Measurements from ENCODE around the gene UBE2D2. TPM values are rescaled to one million over a fixed set of nuclear protein-coding genes. Genes with fewer than 3 reads are reported as not detected.
A peak's percentile ranks its signal among the peaks of the same experiment; 100 is the strongest.

UBE2D2 gene
- total RNA-seq, 1 donor from 2014 or later = 127 TPM

DNA sequence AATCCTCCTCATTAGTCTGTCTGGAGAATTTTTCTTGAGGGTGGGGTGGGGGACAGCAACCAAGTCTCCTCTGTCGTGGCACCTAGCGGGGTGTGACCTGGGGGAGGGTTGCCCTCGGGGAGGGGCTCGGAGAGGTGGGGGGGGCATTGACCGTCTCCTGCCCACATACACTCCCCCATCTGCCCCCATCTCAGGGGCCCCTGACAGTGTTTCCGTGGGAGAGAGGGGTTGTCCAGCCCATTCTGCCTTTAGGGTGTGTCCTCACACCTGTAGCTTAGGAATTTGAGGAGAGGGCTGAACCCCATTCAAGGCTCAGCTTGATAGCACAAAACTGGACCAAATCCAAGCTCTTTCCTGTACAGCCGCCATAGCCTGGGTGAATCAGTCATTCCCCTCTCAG, 81.1 kb downstream of the UBE2D2 start:
- H3K4me1 Mint-ChIP-seq (ENCODE audit: unreplicated experiment) = peaks cover 46% of the 10 kb centered on the region
- TF ChIP-seq, protein P1, sequence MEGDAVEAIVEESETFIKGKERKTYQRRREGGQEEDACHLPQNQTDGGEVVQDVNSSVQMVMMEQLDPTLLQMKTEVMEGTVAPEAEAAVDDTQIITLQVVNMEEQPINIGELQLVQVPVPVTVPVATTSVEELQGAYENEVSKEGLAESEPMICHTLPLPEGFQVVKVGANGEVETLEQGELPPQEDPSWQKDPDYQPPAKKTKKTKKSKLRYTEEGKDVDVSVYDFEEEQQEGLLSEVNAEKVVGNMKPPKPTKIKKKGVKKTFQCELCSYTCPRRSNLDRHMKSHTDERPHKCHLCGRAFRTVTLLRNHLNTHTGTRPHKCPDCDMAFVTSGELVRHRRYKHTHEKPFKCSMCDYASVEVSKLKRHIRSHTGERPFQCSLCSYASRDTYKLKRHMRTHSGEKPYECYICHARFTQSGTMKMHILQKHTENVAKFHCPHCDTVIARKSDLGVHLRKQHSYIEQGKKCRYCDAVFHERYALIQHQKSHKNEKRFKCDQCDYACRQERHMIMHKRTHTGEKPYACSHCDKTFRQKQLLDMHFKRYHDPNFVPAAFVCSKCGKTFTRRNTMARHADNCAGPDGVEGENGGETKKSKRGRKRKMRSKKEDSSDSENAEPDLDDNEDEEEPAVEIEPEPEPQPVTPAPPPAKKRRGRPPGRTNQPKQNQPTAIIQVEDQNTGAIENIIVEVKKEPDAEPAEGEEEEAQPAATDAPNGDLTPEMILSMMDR (IDR thresholded peaks at IDR 0.05) = no peak
- H3K9me3 Mint-ChIP-seq (ENCODE audit: unreplicated experiment) = no peaks in the 10 kb centered on the region
- no peaks in the 10 kb centered on the region for H3K27me3 Mint-ChIP-seq (ENCODE audit: unreplicated experiment)
- no peak for DNase-seq (ENCODE audit: extremely low spot score, unreplicated experiment)
- H3K27ac Mint-ChIP-seq (ENCODE audit: unreplicated experiment) = no peak overlapping the region
- no peaks in the 10 kb centered on the region for H3K36me3 Mint-ChIP-seq (ENCODE audit: unreplicated experiment)
- H3K4me3 Mint-ChIP-seq (ENCODE audit: unreplicated experiment) = no peak overlapping the region

DNA sequence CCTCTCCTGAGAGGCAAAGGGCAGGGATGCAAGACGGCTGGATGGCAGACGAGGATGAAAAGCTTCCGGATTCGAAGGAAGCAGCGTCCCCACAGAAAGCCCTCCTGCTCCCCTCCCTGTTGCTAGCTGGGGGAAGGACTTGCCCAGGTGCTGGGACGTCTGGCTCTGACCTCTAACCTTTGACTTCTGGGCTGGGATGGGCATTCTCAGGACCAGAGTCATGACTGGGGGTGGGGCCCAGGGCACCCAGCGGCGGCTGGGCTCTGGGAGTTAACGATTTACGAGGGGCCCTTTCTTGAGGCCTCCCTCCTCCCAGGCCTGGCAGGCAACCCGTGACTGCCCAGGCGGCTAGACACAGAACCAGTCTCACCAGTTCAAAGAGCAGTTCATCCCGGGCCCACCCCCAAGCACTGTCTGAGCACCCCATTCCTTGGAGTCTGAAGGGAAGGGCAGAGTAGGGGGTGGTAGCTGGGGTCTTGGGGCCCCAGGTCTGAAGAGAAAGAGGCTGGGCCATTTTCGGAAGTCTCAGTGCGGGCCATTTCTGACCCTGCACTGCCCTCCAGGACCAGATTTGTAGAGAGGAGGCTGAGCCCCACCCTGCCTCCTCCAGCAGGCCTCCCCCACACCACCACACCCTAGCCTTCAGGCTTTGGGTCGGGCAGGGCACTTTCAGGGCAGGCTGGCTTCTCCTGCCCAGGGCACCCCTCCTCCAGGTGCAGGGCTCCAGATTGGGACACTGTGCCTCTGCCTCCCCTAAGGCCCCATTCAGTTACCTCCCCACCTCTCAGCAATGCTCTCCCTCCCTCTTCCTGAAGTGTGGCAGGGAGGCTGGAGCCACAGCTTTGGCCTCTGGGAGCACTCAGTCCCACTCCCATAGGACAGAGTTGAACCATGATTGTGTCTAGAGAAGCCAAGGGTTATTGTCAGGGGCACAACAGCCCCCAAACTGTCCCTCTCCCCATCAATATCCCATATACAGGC, 82.0 kb downstream of the UBE2D2 start:
- TF ChIP-seq, protein P1 (IDR thresholded peaks at IDR 0.05) = no peak
- DNase-seq (ENCODE audit: extremely low spot score, unreplicated experiment) = no peak
- H3K27ac Mint-ChIP-seq (ENCODE audit: unreplicated experiment) = peak overlapping the region; percentile 34
- no peak overlapping the region for H3K4me3 Mint-ChIP-seq (ENCODE audit: unreplicated experiment)
- no peaks in the 10 kb centered on the region for H3K36me3 Mint-ChIP-seq (ENCODE audit: unreplicated experiment)
- H3K27me3 Mint-ChIP-seq (ENCODE audit: unreplicated experiment) = no peaks in the 10 kb centered on the region
- H3K9me3 Mint-ChIP-seq (ENCODE audit: unreplicated experiment) = no peaks in the 10 kb centered on the region
- H3K4me1 Mint-ChIP-seq (ENCODE audit: unreplicated experiment) = peaks cover 49% of the 10 kb centered on the region

- Mint-ChIP-seq H3K36me3 (ENCODE audit: unreplicated experiment) (no peaks in the 10 kb centered on the region), H3K9me3 (ENCODE audit: unreplicated experiment) (no peaks in the 10 kb centered on the region), H3K27me3 (ENCODE audit: unreplicated experiment) (no peaks in the 10 kb centered on the region), H3K4me3 (ENCODE audit: unreplicated experiment) (no peak overlapping the region), H3K4me1 (ENCODE audit: unreplicated experiment) (peaks cover 42% of the 10 kb centered on the region), H3K27ac (ENCODE audit: unreplicated experiment) (no peak overlapping the region)
- no peak for DNase-seq (ENCODE audit: extremely low spot score, unreplicated experiment)
- TF ChIP-seq, protein P1 (IDR thresholded peaks at IDR 0.05) = no peak
These were observed 82.9 kb downstream of the UBE2D2 start for GRCh38 chr5:139644001-139644456.

DNA sequence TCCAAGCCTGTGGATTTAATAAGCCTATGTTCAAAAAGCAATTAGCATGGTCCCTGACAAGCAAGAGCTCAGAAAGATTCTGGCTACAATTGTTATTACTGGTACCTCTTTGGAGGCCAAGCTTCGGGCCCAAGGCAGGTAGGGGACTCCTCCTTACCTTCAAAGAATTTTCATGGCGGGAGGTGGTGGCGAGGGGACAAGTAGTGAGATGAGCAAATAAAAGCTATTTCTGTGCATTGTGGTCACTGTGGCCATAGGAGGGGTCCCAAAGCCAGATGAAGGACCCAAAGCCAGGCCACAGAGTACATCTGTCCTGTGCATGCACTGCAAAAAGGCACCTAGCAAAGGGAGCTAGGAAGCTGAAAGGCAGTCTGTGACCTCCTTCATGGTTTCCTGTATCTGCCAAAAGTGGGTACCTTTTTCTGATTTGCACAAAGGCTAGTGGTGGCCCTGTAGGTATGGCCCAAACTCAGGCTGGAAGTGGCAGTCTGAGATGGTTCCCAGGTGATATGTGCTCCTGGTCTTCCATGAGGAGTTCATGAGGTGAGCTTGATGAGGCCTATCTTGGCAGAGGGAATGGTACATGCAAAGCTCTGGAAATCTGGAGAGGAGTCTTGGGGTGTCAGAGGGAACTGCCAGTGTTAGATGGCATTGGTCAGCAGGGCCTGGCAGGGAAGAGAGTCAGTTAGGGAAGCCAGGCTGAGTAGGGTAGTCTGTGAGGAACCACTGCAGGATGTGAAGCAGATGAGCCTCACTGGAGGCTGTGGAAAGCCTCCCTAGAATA, 83.7 kb downstream of the UBE2D2 start:
- Mint-ChIP-seq H3K36me3 (ENCODE audit: unreplicated experiment) (peaks cover 6% of the 10 kb centered on the region), H3K4me1 (ENCODE audit: unreplicated experiment) (peaks cover 36% of the 10 kb centered on the region), H3K27me3 (ENCODE audit: unreplicated experiment) (no peaks in the 10 kb centered on the region), H3K4me3 (ENCODE audit: unreplicated experiment) (no peak overlapping the region), H3K27ac (ENCODE audit: unreplicated experiment) (no peak overlapping the region), H3K9me3 (ENCODE audit: unreplicated experiment) (no peaks in the 10 kb centered on the region)
- DNase-seq (ENCODE audit: extremely low spot score, unreplicated experiment) = no peak
- TF ChIP-seq, protein P1 (IDR thresholded peaks at IDR 0.05) = no peak
